HEK293 (cell line): ENCODE results near the gene FAM193B.

ENCODE experiments used
- CTCF ChIA-PET: fragments of 350-600 bp; formaldehyde crosslinking; extraction: SDS; loops from one replicate; lab custom pipeline; 2021; ENCODE audit warnings: antibody characterized with exemption; lab: Yijun Ruan, JAX
- POLR2A ChIA-PET: fragments of 300-600 bp; formaldehyde crosslinking; extraction: SDS; loops from one replicate; lab custom pipeline; 2020; ENCODE audit warnings: antibody characterized with exemption, inconsistent platforms; lab: Yijun Ruan, JAX
- H3K27ac ChIP-seq: fragments of 200-500 bp; sonication (Bioruptor generic); 2 replicates; pipeline ENCODE4 v1.5.1; 2014; ENCODE audit warnings: low read depth, low read length, control low read depth, inconsistent platforms; ENCODE audit errors: extremely low read depth
- H3K36me3 ChIP-seq, 2 experiments: fragments of 200-500 bp in 1 of 2; sonication (Bioruptor generic) in 1 of 2; 1 replicate in 1 of 2; 2 replicates in 1 of 2; pipeline ENCODE4 v1.5.1; 2014 to 2017; ENCODE audit warnings: inconsistent platforms in 2 of 2, low read length in 2 of 2; ENCODE audit not compliant: control insufficient read depth in 2 of 2, insufficient read depth in 1 of 2
- H3K4me1 ChIP-seq: fragments of 200-500 bp; sonication (Bioruptor generic); 2 replicates; pipeline ENCODE4 v1.5.1; 2014; ENCODE audit warnings: mild to moderate bottlenecking, low read length, inconsistent platforms; ENCODE audit not compliant: control insufficient read depth, insufficient read depth
- H3K4me3 ChIP-seq: 2 replicates; pipeline ENCODE4 v1.5.1; 2011; ENCODE audit warnings: low read depth, mild to moderate bottlenecking, control low read depth, low read length, moderate library complexity
- H3K9me3 ChIP-seq: fragments of 200-500 bp; sonication (Bioruptor generic); 2 replicates; pipeline ENCODE4 v1.5.1; 2014; ENCODE audit warnings: low read depth, low read length, inconsistent platforms; ENCODE audit not compliant: control insufficient read depth, insufficient read depth
- CTCF ChIP-seq: fragments of 450-650 bp; formaldehyde crosslinking; IDR thresholded peaks from 2 replicates; pipeline ENCODE4 v1.5.1; 2016; ENCODE audit warnings: missing biosample characterization, missing genetic modification characterization
- IKZF3 ChIP-seq: fragments of 450-650 bp; IDR thresholded peaks from 2 replicates; pipeline ENCODE4 v1.5.0; 2018; ENCODE audit warnings: missing biosample characterization, mild to moderate bottlenecking, missing genetic modification characterization, moderate library complexity
- KLF1 ChIP-seq: fragments of 450-650 bp; formaldehyde crosslinking; IDR thresholded peaks from 2 replicates; pipeline ENCODE4 v1.5.1; 2016; ENCODE audit warnings: missing biosample characterization, missing genetic modification characterization
- KLF7 ChIP-seq: fragments of 450-650 bp; formaldehyde crosslinking; IDR thresholded peaks from 2 replicates; pipeline ENCODE4 v1.5.1; 2016; ENCODE audit warnings: missing biosample characterization, missing genetic modification characterization, borderline replicate concordance
- KLF9 ChIP-seq: fragments of 450-650 bp; formaldehyde crosslinking; IDR thresholded peaks from 2 replicates; pipeline ENCODE4 v1.5.1; 2016; ENCODE audit warnings: missing biosample characterization, missing genetic modification characterization, low read depth
- MYNN ChIP-seq: fragments of 450-650 bp; formaldehyde crosslinking; IDR thresholded peaks from 2 replicates; pipeline ENCODE4 v1.5.1; 2016; ENCODE audit warnings: missing biosample characterization, missing genetic modification characterization, borderline replicate concordance
- PRDM4 ChIP-seq: fragments of 450-650 bp; formaldehyde crosslinking; IDR thresholded peaks from 2 replicates; pipeline ENCODE4 v1.5.1; 2017; ENCODE audit warnings: missing biosample characterization, missing genetic modification characterization
- YY2 ChIP-seq: fragments of 450-650 bp; formaldehyde crosslinking; IDR thresholded peaks from 2 replicates; pipeline ENCODE4 v1.5.1; 2016; ENCODE audit warnings: missing biosample characterization, missing genetic modification characterization
- ZBTB11 ChIP-seq: fragments of 450-650 bp; formaldehyde crosslinking; conservative IDR thresholded peaks from 2 replicates; pipeline ENCODE4 v1.5.1; 2016; ENCODE audit warnings: low read depth, missing biosample characterization, missing genetic modification characterization
- ZBTB8A ChIP-seq: fragments of 450-650 bp; formaldehyde crosslinking; IDR thresholded peaks from 2 replicates; pipeline ENCODE4 v1.5.1; 2016; ENCODE audit warnings: missing biosample characterization, missing genetic modification characterization
- ZEB2 ChIP-seq: fragments of 450-650 bp; formaldehyde crosslinking; IDR thresholded peaks from 2 replicates; pipeline ENCODE4 v1.5.1; 2016; ENCODE audit warnings: missing biosample characterization, missing genetic modification characterization
- ZNF121 ChIP-seq: fragments of 450-650 bp; formaldehyde crosslinking; IDR thresholded peaks from 2 replicates; pipeline ENCODE4 v1.5.1; 2016; ENCODE audit warnings: missing biosample characterization, missing genetic modification characterization
- ZNF140 ChIP-seq: fragments of 450-650 bp; formaldehyde crosslinking; IDR thresholded peaks from 2 replicates; pipeline ENCODE4 v1.5.1; 2016; ENCODE audit warnings: missing biosample characterization, missing genetic modification characterization
- ZNF18 ChIP-seq: fragments of 450-650 bp; formaldehyde crosslinking; IDR thresholded peaks from 2 replicates; pipeline ENCODE4 v1.5.1; 2016; ENCODE audit warnings: missing biosample characterization, missing genetic modification characterization
- ZNF184 ChIP-seq: fragments of 450-650 bp; IDR thresholded peaks from 2 replicates; pipeline ENCODE4 v1.5.1; 2018; ENCODE audit warnings: missing biosample characterization, mild to moderate bottlenecking, missing genetic modification characterization
- ZNF2 ChIP-seq: fragments of 450-650 bp; formaldehyde crosslinking; IDR thresholded peaks from 2 replicates; pipeline ENCODE4 v1.5.1; 2016; ENCODE audit warnings: missing biosample characterization, missing genetic modification characterization
- ZNF239 ChIP-seq: fragments of 450-650 bp; formaldehyde crosslinking; IDR thresholded peaks from 2 replicates; pipeline ENCODE4 v1.5.1; 2016; ENCODE audit warnings: missing biosample characterization, missing genetic modification characterization
- ZNF335 ChIP-seq: fragments of 450-650 bp; formaldehyde crosslinking; conservative IDR thresholded peaks from 2 replicates; pipeline ENCODE4 v1.5.1; 2016; ENCODE audit warnings: missing biosample characterization, missing genetic modification characterization
- ZNF341 ChIP-seq: fragments of 450-650 bp; formaldehyde crosslinking; IDR thresholded peaks from 2 replicates; pipeline ENCODE4; 2016; ENCODE audit warnings: low read depth, missing biosample characterization, missing genetic modification characterization
- ZNF366 ChIP-seq: fragments of 450-650 bp; formaldehyde crosslinking; conservative IDR thresholded peaks from 2 replicates; pipeline ENCODE4 v1.5.1; 2016; ENCODE audit warnings: missing biosample characterization, missing genetic modification characterization
- ZNF423 ChIP-seq: fragments of 450-650 bp; formaldehyde crosslinking; IDR thresholded peaks from 2 replicates; pipeline ENCODE4 v1.5.1; 2016; ENCODE audit warnings: missing biosample characterization, missing genetic modification characterization
- ZNF514 ChIP-seq: fragments of 450-650 bp; formaldehyde crosslinking; IDR thresholded peaks from 2 replicates; pipeline ENCODE4 v1.5.1; 2016; ENCODE audit warnings: missing biosample characterization, missing genetic modification characterization
- ZNF530 ChIP-seq: fragments of 450-650 bp; formaldehyde crosslinking; IDR thresholded peaks from 2 replicates; pipeline ENCODE4 v1.5.1; 2016; ENCODE audit warnings: low read depth, missing biosample characterization, missing genetic modification characterization
- ZNF580 ChIP-seq: fragments of 450-650 bp; formaldehyde crosslinking; IDR thresholded peaks from 2 replicates; pipeline ENCODE4 v1.5.1; 2016; ENCODE audit warnings: missing biosample characterization, missing genetic modification characterization
- ZNF600 ChIP-seq: fragments of 450-650 bp; formaldehyde crosslinking; IDR thresholded peaks from 2 replicates; pipeline ENCODE4 v1.5.1; 2016; ENCODE audit warnings: missing biosample characterization, missing genetic modification characterization
- ZSCAN30 ChIP-seq: fragments of 450-650 bp; IDR thresholded peaks from 2 replicates; pipeline ENCODE4 v1.5.1; 2018; ENCODE audit warnings: missing biosample characterization, mild to moderate bottlenecking, missing genetic modification characterization, moderate library complexity
- ZSCAN5A ChIP-seq: fragments of 450-650 bp; formaldehyde crosslinking; IDR thresholded peaks from 2 replicates; pipeline ENCODE4 v1.5.1; 2016; ENCODE audit warnings: missing biosample characterization, missing genetic modification characterization

FAM193B gene

GRCh38 chr5:177554474-177555111, at the start of gene FAM193B:
FAM193B (minus strand) TSS chr5:177554563; CDS start chr5:177554458, 105 bp downstream.
- Histone ChIP-seq H3K4me1 (peaks cover 5% of the 10 kb centered on the region; the same call in 1 of the 2 replicates), H3K4me3 (peak within 1 kb of the TSS; percentile 97), H3K27ac (peak within 1 kb of the TSS; percentile 63; the same call in 1 of the 2 replicates), H3K9me3 (no peaks in the 10 kb centered on the region), H3K36me3 (peaks cover 4 to 32% of the 10 kb centered on the region in 2 experiments; a peak in 1 of 3 replicates)
- ChIA-PET POLR2A (interaction anchor here (1.2 kb wide), 1 partner anchor 45 kb away, joined by 3 read pairs; the partner anchor contains the start of gene B4GALT7), CTCF (no interaction called here)
- TF ChIP-seq ZSCAN5A (tag by site-specific recombination) (no peak), KLF1 (tag by site-specific recombination) (peak; percentile 77), YY2 (peak; percentile 74), ZNF18 (tag by site-specific recombination) (no peak), ZNF121 (tag by site-specific recombination) (no peak), ZNF239 (tag by site-specific recombination) (no peak), ZNF335 (0 out of 2 replicates have a peak, but pooled peaks have one; percentile 18), IKZF3 (tag by site-specific recombination) (peak; percentile 28; the same call in 1 of the 2 replicates), ZNF2 (tag by site-specific recombination) (peak; percentile 60; the same call in 1 of the 2 replicates), PRDM4 (tag by site-specific recombination) (no peak), ZEB2 (peak; percentile 53; the same call in 1 of the 2 replicates), ZNF184 (tag by site-specific recombination) (0 out of 2 replicates have a peak, but pooled peaks have one; percentile 22), ZNF341 (tag by site-specific recombination) (peak; percentile 90), KLF7 (tag by site-specific recombination) (peak; percentile 81; the same call in 1 of the 2 replicates), CTCF (tag by site-specific recombination) (peak; percentile 42), ZNF530 (tag by site-specific recombination) (no peak), ZNF514 (tag by site-specific recombination) (no peak), KLF9 (tag by site-specific recombination) (peak; percentile 35; the same call in 1 of the 2 replicates), ZNF140 (no peak), ZNF580 (tag by site-specific recombination) (peak; percentile 52; the same call in 1 of the 2 replicates), ZNF600 (tag by site-specific recombination) (peak; percentile 45), MYNN (tag by site-specific recombination) (no peak), ZBTB8A (tag by site-specific recombination) (0 out of 2 replicates have a peak, but pooled peaks have one; percentile 13), ZNF366 (tag by site-specific recombination) (no peak), ZBTB11 (tag by site-specific recombination) (no peak), ZNF423 (tag by site-specific recombination) (no peak), ZSCAN30 (tag by site-specific recombination) (no peak; the same call in 1 of the 2 replicates)
